ENCODE data around the gene CHD2.

CHD2 gene

GRCh38 chr15:92971713-92972112 lies 71.6 kb downstream of the CHD2 start:
- Histone ChIP-seq H3K9ac (ENCODE audit: low read depth in 1 of 2, low read length in 2 of 2) (no peak overlapping the region), H3K4me3 (ENCODE audit: low read length in 2 of 2) (no peak overlapping the region), H3K27me3 (ENCODE audit: control insufficient read depth in 2 of 2, insufficient read depth in 2 of 2, low read length in 2 of 2) (no peaks in the 10 kb centered on the region), H3K27ac (ENCODE audit: low read depth in 2 of 2, low read length in 2 of 2) (no peak overlapping the region), H3K9me3 (ENCODE audit: control insufficient read depth in 2 of 2, low read length in 2 of 2) (no peaks in the 10 kb centered on the region), H3K4me1 (ENCODE audit: control insufficient read depth in 2 of 2, insufficient read depth in 2 of 2, low read length in 2 of 2) (no peaks in the 10 kb centered on the region), H3K36me3 (ENCODE audit: control insufficient read depth in 2 of 2, insufficient read depth in 2 of 2, low read length in 2 of 2) (peaks cover 74 to 76% of the 10 kb centered on the region in 2 donors)

- H3K27ac ChIP-seq (ENCODE audit: low read depth in 2 of 2, low read length in 2 of 2), result no peak overlapping the region
Measured at GRCh38 chr15:92974183-92974915, 74.2 kb downstream of the CHD2 start.

DNA sequence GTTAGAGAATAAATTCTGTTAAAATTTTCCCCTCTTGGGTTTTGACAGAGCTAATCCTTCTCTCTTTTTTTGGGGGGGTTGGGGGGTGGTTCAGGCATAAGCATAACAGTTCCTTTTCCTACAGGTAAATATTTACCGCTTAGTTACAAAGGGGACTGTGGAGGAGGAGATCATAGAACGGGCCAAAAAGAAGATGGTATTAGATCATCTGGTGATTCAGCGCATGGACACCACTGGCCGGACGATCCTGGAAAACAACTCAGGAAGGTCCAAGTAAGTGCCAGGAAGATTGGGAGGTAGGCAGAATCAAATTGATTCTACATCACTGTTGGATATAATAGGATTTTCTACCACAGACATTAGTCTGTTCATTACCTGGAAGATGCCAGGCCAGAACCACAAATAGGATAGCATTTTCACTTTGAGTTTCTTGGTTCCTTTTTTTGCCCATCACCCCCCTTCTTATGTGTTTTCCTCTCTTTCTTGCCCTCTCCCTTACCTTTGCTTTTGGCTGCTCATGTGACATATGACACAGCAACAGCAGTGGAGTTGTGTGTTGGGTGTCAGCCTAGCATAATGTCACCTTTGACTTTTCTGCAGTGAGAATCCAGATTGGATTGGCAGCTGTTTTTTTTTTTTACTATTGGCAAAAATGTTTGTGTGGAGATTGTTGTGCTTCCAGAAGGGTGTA lies 79.0 kb downstream of the CHD2 start:
- no peaks in the 10 kb centered on the region for H3K27me3 ChIP-seq (ENCODE audit: control insufficient read depth in 2 of 2, insufficient read depth in 2 of 2, low read length in 2 of 2)
- no peak overlapping the region for H3K27ac ChIP-seq (ENCODE audit: low read depth in 2 of 2, low read length in 2 of 2)
- no peak overlapping the region for H3K9ac ChIP-seq (ENCODE audit: low read depth in 1 of 2, low read length in 2 of 2)
- H3K9me3 ChIP-seq (ENCODE audit: control insufficient read depth in 2 of 2, low read length in 2 of 2), result no peaks in the 10 kb centered on the region
- no peak overlapping the region for H3K4me3 ChIP-seq (ENCODE audit: low read length in 2 of 2)
- H3K36me3 ChIP-seq (ENCODE audit: control insufficient read depth in 2 of 2, insufficient read depth in 2 of 2, low read length in 2 of 2), result peaks cover 77 to 80% of the 10 kb centered on the region in 2 donors
- no peaks in the 10 kb centered on the region for H3K4me1 ChIP-seq (ENCODE audit: control insufficient read depth in 2 of 2, insufficient read depth in 2 of 2, low read length in 2 of 2)

More at GRCh38 chr15:92974183-92974915, 74.2 kb downstream of the CHD2 start:
- Histone ChIP-seq H3K9me3 (ENCODE audit: control insufficient read depth in 2 of 2, low read length in 2 of 2) (no peaks in the 10 kb centered on the region), H3K4me1 (ENCODE audit: control insufficient read depth in 2 of 2, insufficient read depth in 2 of 2, low read length in 2 of 2) (no peaks in the 10 kb centered on the region), H3K4me3 (ENCODE audit: low read length in 2 of 2) (no peak overlapping the region), H3K27me3 (ENCODE audit: control insufficient read depth in 2 of 2, insufficient read depth in 2 of 2, low read length in 2 of 2) (no peaks in the 10 kb centered on the region), H3K36me3 (ENCODE audit: control insufficient read depth in 2 of 2, insufficient read depth in 2 of 2, low read length in 2 of 2) (peaks cover 75 to 77% of the 10 kb centered on the region in 2 donors), H3K9ac (ENCODE audit: low read depth in 1 of 2, low read length in 2 of 2) (no peak overlapping the region)

GRCh38 chr15:92981333-92981732 lies 81.2 kb downstream of the CHD2 start:
- peaks cover 80 to 83% of the 10 kb centered on the region in 2 donors for H3K36me3 ChIP-seq (ENCODE audit: control insufficient read depth in 2 of 2, insufficient read depth in 2 of 2, low read length in 2 of 2)
- H3K27ac ChIP-seq (ENCODE audit: low read depth in 2 of 2, low read length in 2 of 2), result no peak overlapping the region
- no peaks in the 10 kb centered on the region for H3K4me1 ChIP-seq (ENCODE audit: control insufficient read depth in 2 of 2, insufficient read depth in 2 of 2, low read length in 2 of 2)

GRCh38 chr15:92984161-92984560 lies 84.0 kb downstream of the CHD2 start:
- H3K9ac ChIP-seq (ENCODE audit: low read depth in 1 of 2, low read length in 2 of 2), result no peak overlapping the region
- no peak overlapping the region for H3K27ac ChIP-seq (ENCODE audit: low read depth in 2 of 2, low read length in 2 of 2)

More at GRCh38 chr15:92981333-92981732, 81.2 kb downstream of the CHD2 start:
- H3K4me3 ChIP-seq (ENCODE audit: low read length in 2 of 2), result no peak overlapping the region
- no peaks in the 10 kb centered on the region for H3K27me3 ChIP-seq (ENCODE audit: control insufficient read depth in 2 of 2, insufficient read depth in 2 of 2, low read length in 2 of 2)
- no peaks in the 10 kb centered on the region for H3K9me3 ChIP-seq (ENCODE audit: control insufficient read depth in 2 of 2, low read length in 2 of 2)
- no peak overlapping the region for H3K9ac ChIP-seq (ENCODE audit: low read depth in 1 of 2, low read length in 2 of 2)

DNA sequence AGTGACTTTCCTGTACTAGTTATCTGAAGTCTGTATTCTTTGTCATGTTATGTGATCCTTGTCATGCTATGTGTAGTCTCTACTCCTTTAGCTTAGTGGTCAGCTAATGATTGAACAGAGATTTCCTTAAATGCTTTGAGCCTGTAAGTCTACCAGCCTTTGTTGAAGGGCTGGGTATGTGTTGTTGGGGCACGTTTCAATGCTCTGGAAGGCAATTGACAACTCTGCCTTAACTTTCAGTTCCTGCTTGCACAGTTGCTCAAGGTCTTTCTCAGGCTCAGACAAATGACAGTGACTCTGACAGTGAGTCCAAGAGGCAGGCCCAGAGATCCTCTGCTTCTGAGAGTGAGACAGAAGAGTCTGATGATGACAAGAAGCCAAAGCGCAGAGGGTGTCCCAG lies 89.3 kb downstream of the CHD2 start:
- Histone ChIP-seq H3K4me3 (ENCODE audit: low read length in 2 of 2) (no peak overlapping the region), H3K9me3 (ENCODE audit: control insufficient read depth in 2 of 2, low read length in 2 of 2) (no peaks in the 10 kb centered on the region), H3K4me1 (ENCODE audit: control insufficient read depth in 2 of 2, insufficient read depth in 2 of 2, low read length in 2 of 2) (no peaks in the 10 kb centered on the region), H3K27me3 (ENCODE audit: control insufficient read depth in 2 of 2, insufficient read depth in 2 of 2, low read length in 2 of 2) (no peaks in the 10 kb centered on the region), H3K36me3 (ENCODE audit: control insufficient read depth in 2 of 2, insufficient read depth in 2 of 2, low read length in 2 of 2) (peaks cover 78 to 80% of the 10 kb centered on the region in 2 donors), H3K9ac (ENCODE audit: low read depth in 1 of 2, low read length in 2 of 2) (no peak overlapping the region), H3K27ac (ENCODE audit: low read depth in 2 of 2, low read length in 2 of 2) (no peak overlapping the region)

More at GRCh38 chr15:92984161-92984560, 84.0 kb downstream of the CHD2 start:
- Histone ChIP-seq H3K4me3 (ENCODE audit: low read length in 2 of 2) (no peak overlapping the region), H3K27me3 (ENCODE audit: control insufficient read depth in 2 of 2, insufficient read depth in 2 of 2, low read length in 2 of 2) (no peaks in the 10 kb centered on the region), H3K9me3 (ENCODE audit: control insufficient read depth in 2 of 2, low read length in 2 of 2) (no peaks in the 10 kb centered on the region), H3K4me1 (ENCODE audit: control insufficient read depth in 2 of 2, insufficient read depth in 2 of 2, low read length in 2 of 2) (no peaks in the 10 kb centered on the region), H3K36me3 (ENCODE audit: control insufficient read depth in 2 of 2, insufficient read depth in 2 of 2, low read length in 2 of 2) (peaks cover 73 to 75% of the 10 kb centered on the region in 2 donors)

GRCh38 chr15:92990031-92990430 lies 89.9 kb downstream of the CHD2 start:
- Histone ChIP-seq H3K27ac (ENCODE audit: low read depth in 2 of 2, low read length in 2 of 2) (no peak overlapping the region), H3K4me1 (ENCODE audit: control insufficient read depth in 2 of 2, insufficient read depth in 2 of 2, low read length in 2 of 2) (no peaks in the 10 kb centered on the region), H3K9ac (ENCODE audit: low read depth in 1 of 2, low read length in 2 of 2) (no peak overlapping the region), H3K4me3 (ENCODE audit: low read length in 2 of 2) (no peak overlapping the region), H3K36me3 (ENCODE audit: control insufficient read depth in 2 of 2, insufficient read depth in 2 of 2, low read length in 2 of 2) (peaks cover 77 to 78% of the 10 kb centered on the region in 2 donors), H3K9me3 (ENCODE audit: control insufficient read depth in 2 of 2, low read length in 2 of 2) (no peaks in the 10 kb centered on the region), H3K27me3 (ENCODE audit: control insufficient read depth in 2 of 2, insufficient read depth in 2 of 2, low read length in 2 of 2) (no peaks in the 10 kb centered on the region)

DNA sequence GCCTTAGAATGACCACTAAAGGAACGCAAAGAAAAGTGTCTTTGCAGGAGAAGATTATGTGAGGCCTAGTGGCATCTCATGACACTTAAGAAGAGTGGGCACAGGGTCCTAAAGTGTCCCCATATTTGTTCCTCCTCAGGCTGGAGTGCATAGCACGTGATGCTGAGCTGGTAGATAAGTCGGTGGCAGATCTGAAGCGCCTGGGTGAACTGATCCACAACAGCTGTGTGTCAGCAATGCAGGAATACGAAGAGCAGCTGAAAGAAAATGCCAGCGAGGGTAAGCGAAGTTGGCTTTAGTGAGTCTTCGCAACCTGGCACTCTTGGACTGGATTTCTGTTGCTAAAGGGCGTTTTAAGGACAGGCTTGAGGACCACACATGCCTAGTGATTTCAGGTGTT lies 92.6 kb downstream of the CHD2 start:
- Histone ChIP-seq H3K9ac (ENCODE audit: low read depth in 1 of 2, low read length in 2 of 2) (no peak overlapping the region), H3K4me1 (ENCODE audit: control insufficient read depth in 2 of 2, insufficient read depth in 2 of 2, low read length in 2 of 2) (no peaks in the 10 kb centered on the region), H3K4me3 (ENCODE audit: low read length in 2 of 2) (no peak overlapping the region), H3K27ac (ENCODE audit: low read depth in 2 of 2, low read length in 2 of 2) (no peak overlapping the region), H3K9me3 (ENCODE audit: control insufficient read depth in 2 of 2, low read length in 2 of 2) (no peaks in the 10 kb centered on the region), H3K27me3 (ENCODE audit: control insufficient read depth in 2 of 2, insufficient read depth in 2 of 2, low read length in 2 of 2) (no peaks in the 10 kb centered on the region), H3K36me3 (ENCODE audit: control insufficient read depth in 2 of 2, insufficient read depth in 2 of 2, low read length in 2 of 2) (peaks cover 83% of the 10 kb centered on the region in 2 donors)

DNA sequence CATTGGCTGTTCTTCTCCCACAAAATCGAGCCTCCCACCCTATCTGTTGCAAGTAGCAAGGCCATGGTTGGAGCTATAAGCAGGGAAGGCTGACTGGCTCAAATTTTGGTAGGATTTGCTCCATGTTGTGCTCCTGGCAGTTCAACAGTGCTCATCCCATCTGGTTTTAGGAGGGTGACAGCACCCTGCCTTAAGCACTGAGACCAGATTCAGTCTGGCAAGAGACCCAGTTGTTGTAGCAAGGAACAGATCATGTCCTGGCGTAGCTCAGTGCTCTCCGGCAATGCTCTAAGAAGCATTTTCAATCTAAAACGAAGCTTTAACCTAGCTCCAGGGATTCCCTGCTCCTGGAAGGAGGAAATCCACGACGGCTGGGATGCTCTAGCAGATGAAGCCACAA lies 97.7 kb downstream of the CHD2 start:
- Histone ChIP-seq H3K4me1 (ENCODE audit: control insufficient read depth in 2 of 2, insufficient read depth in 2 of 2, low read length in 2 of 2) (no peaks in the 10 kb centered on the region), H3K27ac (ENCODE audit: low read depth in 2 of 2, low read length in 2 of 2) (no peak overlapping the region), H3K9ac (ENCODE audit: low read depth in 1 of 2, low read length in 2 of 2) (no peak overlapping the region), H3K9me3 (ENCODE audit: control insufficient read depth in 2 of 2, low read length in 2 of 2) (no peaks in the 10 kb centered on the region), H3K27me3 (ENCODE audit: control insufficient read depth in 2 of 2, insufficient read depth in 2 of 2, low read length in 2 of 2) (no peaks in the 10 kb centered on the region), H3K4me3 (ENCODE audit: low read length in 2 of 2) (no peak overlapping the region), H3K36me3 (ENCODE audit: control insufficient read depth in 2 of 2, insufficient read depth in 2 of 2, low read length in 2 of 2) (peaks cover 80 to 88% of the 10 kb centered on the region in 2 donors)

GRCh38 chr15:93001156-93001555 lies 101.0 kb downstream of the CHD2 start:
- H3K36me3 ChIP-seq (ENCODE audit: control insufficient read depth in 2 of 2, insufficient read depth in 2 of 2, low read length in 2 of 2), result peaks cover 77 to 91% of the 10 kb centered on the region in 2 donors
- H3K9me3 ChIP-seq (ENCODE audit: control insufficient read depth in 2 of 2, low read length in 2 of 2), result no peaks in the 10 kb centered on the region
- H3K27ac ChIP-seq (ENCODE audit: low read depth in 2 of 2, low read length in 2 of 2), result no peak overlapping the region
- H3K27me3 ChIP-seq (ENCODE audit: control insufficient read depth in 2 of 2, insufficient read depth in 2 of 2, low read length in 2 of 2), result no peaks in the 10 kb centered on the region
- H3K4me3 ChIP-seq (ENCODE audit: low read length in 2 of 2), result no peak overlapping the region
- H3K9ac ChIP-seq (ENCODE audit: low read depth in 1 of 2, low read length in 2 of 2), result no peak overlapping the region
- H3K4me1 ChIP-seq (ENCODE audit: control insufficient read depth in 2 of 2, insufficient read depth in 2 of 2, low read length in 2 of 2), result no peaks in the 10 kb centered on the region
